ENCODE results near the gene SPOCD1. TPM values are rescaled to one million over a fixed set of nuclear protein-coding genes. Genes with fewer than 3 reads are reported as not detected.

SPOCD1 gene
- total and polyA plus RNA-seq, 4 donors = under 0.01 to 0.19 (median 0.12) TPM; not detected in 1

DNA sequence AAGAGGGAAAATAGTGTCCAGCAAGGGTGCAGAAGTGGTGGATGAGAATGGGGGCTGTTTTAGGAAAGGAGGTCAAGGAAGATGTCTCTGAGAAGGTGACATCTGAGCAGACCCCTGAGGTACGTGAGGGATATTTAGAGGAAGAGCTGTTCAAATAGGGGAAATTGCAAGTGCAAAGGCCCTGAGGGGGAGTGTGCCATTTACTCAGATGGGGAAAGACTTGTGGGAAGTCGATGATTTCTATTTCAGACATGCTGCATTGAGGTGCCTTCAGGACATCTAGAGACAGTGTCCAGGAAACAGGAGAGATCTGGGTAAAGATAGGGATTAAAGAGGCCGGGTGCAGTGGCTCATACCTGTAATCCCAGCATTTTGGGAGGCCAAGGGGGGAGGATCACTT lies 41.3 kb downstream of the SPOCD1 start:
- no peak for DNase-seq (ENCODE audit: low spot score)
- Histone ChIP-seq H3K27me3 (ENCODE audit: control insufficient read depth in 4 of 4, insufficient read depth in 4 of 4, low read length in 3 of 4) (peaks cover 0 to 14% (median 5%) of the 10 kb centered on the region in 4 donors), H3K36me3 (ENCODE audit: control insufficient read depth in 4 of 4, insufficient read depth in 3 of 4, low read depth in 1 of 4, low read length in 3 of 4) (no peaks in the 10 kb centered on the region), H3K27ac (ENCODE audit: low read depth in 1 of 2, low read length in 2 of 2) (no peak overlapping the region), H3K9me3 (ENCODE audit: control insufficient read depth in 4 of 4, low read length in 3 of 4) (peaks cover 0 to 3% (median 0%) of the 10 kb centered on the region in 4 donors), H3K4me3 (ENCODE audit: low read depth in 1 of 3, low read length in 3 of 3) (no peak overlapping the region), H3K4me1 (ENCODE audit: control insufficient read depth in 4 of 4, insufficient read depth in 4 of 4, low read length in 3 of 4) (peaks cover 0 to 11% (median 7%) of the 10 kb centered on the region in 4 donors), H3K9ac (ENCODE audit: low read depth in 1 of 2, low read length in 2 of 2) (no peak overlapping the region)
- WGBS = 75% methylated on average over 3 of the region's 3 CpGs
- TF ChIP-seq, protein P1, sequence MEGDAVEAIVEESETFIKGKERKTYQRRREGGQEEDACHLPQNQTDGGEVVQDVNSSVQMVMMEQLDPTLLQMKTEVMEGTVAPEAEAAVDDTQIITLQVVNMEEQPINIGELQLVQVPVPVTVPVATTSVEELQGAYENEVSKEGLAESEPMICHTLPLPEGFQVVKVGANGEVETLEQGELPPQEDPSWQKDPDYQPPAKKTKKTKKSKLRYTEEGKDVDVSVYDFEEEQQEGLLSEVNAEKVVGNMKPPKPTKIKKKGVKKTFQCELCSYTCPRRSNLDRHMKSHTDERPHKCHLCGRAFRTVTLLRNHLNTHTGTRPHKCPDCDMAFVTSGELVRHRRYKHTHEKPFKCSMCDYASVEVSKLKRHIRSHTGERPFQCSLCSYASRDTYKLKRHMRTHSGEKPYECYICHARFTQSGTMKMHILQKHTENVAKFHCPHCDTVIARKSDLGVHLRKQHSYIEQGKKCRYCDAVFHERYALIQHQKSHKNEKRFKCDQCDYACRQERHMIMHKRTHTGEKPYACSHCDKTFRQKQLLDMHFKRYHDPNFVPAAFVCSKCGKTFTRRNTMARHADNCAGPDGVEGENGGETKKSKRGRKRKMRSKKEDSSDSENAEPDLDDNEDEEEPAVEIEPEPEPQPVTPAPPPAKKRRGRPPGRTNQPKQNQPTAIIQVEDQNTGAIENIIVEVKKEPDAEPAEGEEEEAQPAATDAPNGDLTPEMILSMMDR (IDR thresholded peaks at IDR 0.05; ENCODE audit: low read depth, low read length, missing input control) = no peak
- TF ChIP-seq RAD21 (IDR thresholded peaks at IDR 0.05) (no peak), RXRA (IDR thresholded peaks at IDR 0.05) (no peak), EGR1 (IDR thresholded peaks at IDR 0.05; ENCODE audit: low read depth in 2 of 2) (no peak), HNF4G (IDR thresholded peaks at IDR 0.05) (no peak), GABPA (IDR thresholded peaks at IDR 0.05 in 1 of 2, conservative IDR thresholded peaks at IDR 0.05 in 1 of 2) (no peak), FOXA2 (IDR thresholded peaks at IDR 0.05) (no peak), TAF1 (conservative IDR thresholded peaks at IDR 0.05) (no peak), NR2F2 (IDR thresholded peaks at IDR 0.05) (no peak), FOXA1 (IDR thresholded peaks at IDR 0.05) (no peak), HNF4A (conservative IDR thresholded peaks at IDR 0.05) (no peak)
- TF ChIP-seq, protein P2, sequence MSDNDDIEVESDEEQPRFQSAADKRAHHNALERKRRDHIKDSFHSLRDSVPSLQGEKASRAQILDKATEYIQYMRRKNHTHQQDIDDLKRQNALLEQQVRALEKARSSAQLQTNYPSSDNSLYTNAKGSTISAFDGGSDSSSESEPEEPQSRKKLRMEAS (IDR thresholded peaks at IDR 0.05) = no peak
- TF ChIP-seq, protein P3, sequence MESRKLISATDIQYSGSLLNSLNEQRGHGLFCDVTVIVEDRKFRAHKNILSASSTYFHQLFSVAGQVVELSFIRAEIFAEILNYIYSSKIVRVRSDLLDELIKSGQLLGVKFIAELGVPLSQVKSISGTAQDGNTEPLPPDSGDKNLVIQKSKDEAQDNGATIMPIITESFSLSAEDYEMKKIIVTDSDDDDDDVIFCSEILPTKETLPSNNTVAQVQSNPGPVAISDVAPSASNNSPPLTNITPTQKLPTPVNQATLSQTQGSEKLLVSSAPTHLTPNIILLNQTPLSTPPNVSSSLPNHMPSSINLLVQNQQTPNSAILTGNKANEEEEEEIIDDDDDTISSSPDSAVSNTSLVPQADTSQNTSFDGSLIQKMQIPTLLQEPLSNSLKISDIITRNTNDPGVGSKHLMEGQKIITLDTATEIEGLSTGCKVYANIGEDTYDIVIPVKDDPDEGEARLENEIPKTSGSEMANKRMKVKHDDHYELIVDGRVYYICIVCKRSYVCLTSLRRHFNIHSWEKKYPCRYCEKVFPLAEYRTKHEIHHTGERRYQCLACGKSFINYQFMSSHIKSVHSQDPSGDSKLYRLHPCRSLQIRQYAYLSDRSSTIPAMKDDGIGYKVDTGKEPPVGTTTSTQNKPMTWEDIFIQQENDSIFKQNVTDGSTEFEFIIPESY (IDR thresholded peaks at IDR 0.05) = no peak

DNA sequence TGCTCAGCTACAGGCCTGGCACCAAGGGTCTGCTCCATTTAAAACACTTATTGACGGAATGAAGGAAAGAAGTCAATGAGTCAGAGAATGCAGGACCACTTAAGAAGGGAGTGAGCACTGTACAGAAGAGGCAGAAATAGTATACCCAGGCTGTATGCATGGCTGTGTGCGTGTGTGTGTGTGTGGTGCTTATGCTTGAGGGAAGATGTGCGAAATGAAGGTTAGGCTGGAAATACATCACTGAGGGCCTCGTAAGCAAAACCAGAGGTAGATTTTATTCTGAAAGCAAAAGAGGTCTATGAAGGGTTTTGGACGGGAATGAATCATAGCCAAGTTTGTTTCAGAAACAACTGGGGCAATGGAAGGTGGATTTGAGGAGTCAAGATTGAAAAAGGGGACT lies 42.0 kb downstream of the SPOCD1 start:
- Histone ChIP-seq H3K4me1 (ENCODE audit: control insufficient read depth in 4 of 4, insufficient read depth in 4 of 4, low read length in 3 of 4) (peaks cover 0 to 11% (median 7%) of the 10 kb centered on the region in 4 donors), H3K9ac (ENCODE audit: low read depth in 1 of 2, low read length in 2 of 2) (no peak overlapping the region), H3K4me3 (ENCODE audit: low read depth in 1 of 3, low read length in 3 of 3) (no peak overlapping the region), H3K9me3 (ENCODE audit: control insufficient read depth in 4 of 4, low read length in 3 of 4) (peaks cover 0 to 3% (median 0%) of the 10 kb centered on the region in 4 donors), H3K36me3 (ENCODE audit: control insufficient read depth in 4 of 4, insufficient read depth in 3 of 4, low read depth in 1 of 4, low read length in 3 of 4) (no peaks in the 10 kb centered on the region), H3K27ac (ENCODE audit: low read depth in 1 of 2, low read length in 2 of 2) (no peak overlapping the region), H3K27me3 (ENCODE audit: control insufficient read depth in 4 of 4, insufficient read depth in 4 of 4, low read length in 3 of 4) (peaks cover 0 to 14% (median 5%) of the 10 kb centered on the region in 4 donors)
- no peak for TF ChIP-seq FOXA2 (IDR thresholded peaks at IDR 0.05)
- TF ChIP-seq HNF4A (conservative IDR thresholded peaks at IDR 0.05) = no peak
- 84% methylated on average over 5 of the region's 5 CpGs for WGBS
- DNase-seq (ENCODE audit: low spot score) = no peak

DNA sequence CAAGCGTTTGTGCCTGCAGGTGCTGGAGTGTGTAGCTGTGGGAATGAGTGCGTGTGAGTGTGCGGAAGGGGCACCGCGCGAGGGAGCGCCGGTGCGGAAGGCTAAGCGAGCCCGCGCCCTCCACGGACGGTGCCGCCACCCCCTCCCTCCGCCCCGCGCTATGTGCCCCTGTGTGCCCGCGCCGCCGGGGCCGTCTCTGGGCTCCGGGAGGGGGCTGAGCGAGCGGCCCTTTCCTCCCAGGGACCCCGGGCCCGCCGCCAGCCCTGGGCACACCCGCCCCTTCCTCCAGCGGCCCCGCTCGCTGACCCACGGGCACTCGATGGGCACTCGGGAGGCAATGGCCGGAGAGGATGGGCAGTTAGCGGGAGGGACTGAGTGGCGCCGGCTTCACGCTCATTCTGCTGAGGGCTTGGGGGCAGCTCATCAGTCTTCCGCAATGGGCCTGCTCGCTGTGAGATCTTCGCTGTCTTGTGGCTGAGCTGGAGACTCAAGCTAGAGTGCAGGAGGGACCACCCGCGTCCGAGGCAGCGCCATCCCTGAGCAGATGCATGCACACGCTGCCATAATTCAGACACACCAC lies 43.1 kb downstream of the SPOCD1 start:
- Histone ChIP-seq H3K9me3 (ENCODE audit: control insufficient read depth in 4 of 4, low read length in 3 of 4) (peaks cover 0 to 3% (median 0%) of the 10 kb centered on the region in 4 donors), H3K4me1 (ENCODE audit: control insufficient read depth in 4 of 4, insufficient read depth in 4 of 4, low read length in 3 of 4) (peaks cover 0 to 11% (median 7%) of the 10 kb centered on the region in 4 donors), H3K36me3 (ENCODE audit: control insufficient read depth in 4 of 4, insufficient read depth in 3 of 4, low read depth in 1 of 4, low read length in 3 of 4) (no peaks in the 10 kb centered on the region), H3K27ac (ENCODE audit: low read depth in 1 of 2, low read length in 2 of 2) (no peak overlapping the region), H3K9ac (ENCODE audit: low read depth in 1 of 2, low read length in 2 of 2) (no peak overlapping the region), H3K27me3 (ENCODE audit: control insufficient read depth in 4 of 4, insufficient read depth in 4 of 4, low read length in 3 of 4) (peaks cover 0 to 14% (median 5%) of the 10 kb centered on the region in 4 donors), H3K4me3 (ENCODE audit: low read depth in 1 of 3, low read length in 3 of 3) (no peak overlapping the region)
- WGBS = 14% methylated on average over 49 of the region's 49 CpGs
- no peak for DNase-seq (ENCODE audit: low spot score)
- TF ChIP-seq, protein P2 (IDR thresholded peaks at IDR 0.05) = no peak
- TF ChIP-seq SP1 (IDR thresholded peaks at IDR 0.05) (no peak), TAF1 (conservative IDR thresholded peaks at IDR 0.05) (no peak), YY1 (IDR thresholded peaks at IDR 0.05) (no peak), NR2F2 (IDR thresholded peaks at IDR 0.05) (no peak), REST (IDR thresholded peaks at IDR 0.05) (no peak), FOXA2 (IDR thresholded peaks at IDR 0.05) (no peak)
- TF ChIP-seq, protein P1 (IDR thresholded peaks at IDR 0.05; ENCODE audit: low read depth, low read length, missing input control) = no peak

Data from liver (tissue), 9 donors.